ENCODE measurements around the gene AP3B2.
A peak's percentile ranks its signal among the peaks of the same experiment; 100 is the strongest.

The AP3B2 gene

DNA sequence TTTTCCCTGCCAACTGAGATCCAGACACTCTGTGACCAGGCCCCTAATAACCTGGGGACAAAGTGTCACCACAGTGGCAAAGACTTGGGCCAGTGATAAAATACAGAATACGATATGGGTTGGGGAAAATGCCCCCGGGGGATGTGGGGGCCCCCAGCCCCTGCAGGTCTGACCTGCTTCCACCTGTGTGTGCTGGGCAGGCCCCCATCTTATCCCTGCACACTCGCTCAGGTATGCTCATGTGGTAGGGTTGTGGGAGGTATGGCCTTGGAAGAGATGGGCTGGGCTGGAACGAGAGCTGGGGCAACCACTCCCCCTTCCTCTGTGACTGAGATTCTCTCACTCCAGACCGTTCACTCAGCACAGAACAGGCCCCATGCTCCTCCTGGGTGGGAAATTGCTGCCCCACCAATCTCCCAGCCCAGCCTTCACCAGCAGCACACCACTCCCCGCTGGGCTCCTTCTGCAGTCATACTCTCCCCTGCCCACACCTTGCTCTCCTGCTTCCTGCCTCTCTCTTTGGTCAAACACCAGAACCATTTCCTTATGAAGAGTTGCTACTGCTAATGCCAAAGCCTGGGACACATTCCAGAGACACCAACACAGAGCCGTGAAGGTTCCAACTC is 52.9 kb downstream of the AP3B2 start:
- DNase-seq (ENCODE audit: low read depth), result no peak
- no peak overlapping the region for H3K4me3 ChIP-seq (ENCODE audit: low read depth, low read length)
- no peak for TF ChIP-seq MYC (IDR thresholded peaks at IDR 0.05; ENCODE audit: low read depth, low read length)

DNA sequence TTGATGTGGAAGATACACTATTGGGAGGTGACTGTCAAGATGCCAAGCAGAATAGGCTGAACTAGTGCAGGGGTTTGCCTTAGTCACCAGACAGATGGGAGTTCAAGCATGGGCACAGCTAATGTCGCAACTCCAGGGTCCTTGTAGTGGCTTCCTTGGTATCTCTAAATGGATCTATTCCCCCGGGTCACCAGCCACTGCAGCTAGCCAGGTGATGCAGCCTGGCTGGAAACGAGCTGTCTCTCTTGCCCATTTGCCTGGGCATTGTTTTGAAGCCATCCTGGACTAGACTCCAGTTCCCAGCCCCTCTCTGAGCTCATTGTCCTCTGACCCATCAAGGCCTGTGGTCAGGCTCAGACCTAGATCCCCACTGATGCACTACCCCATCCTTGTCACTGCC is 54.1 kb downstream of the AP3B2 start:
- TF ChIP-seq POLR2A (IDR thresholded peaks at IDR 0.05; ENCODE audit: extremely low read depth, insufficient read length), result no peak
- TF ChIP-seq, protein P1, sequence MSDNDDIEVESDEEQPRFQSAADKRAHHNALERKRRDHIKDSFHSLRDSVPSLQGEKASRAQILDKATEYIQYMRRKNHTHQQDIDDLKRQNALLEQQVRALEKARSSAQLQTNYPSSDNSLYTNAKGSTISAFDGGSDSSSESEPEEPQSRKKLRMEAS (IDR thresholded peaks at IDR 0.05; ENCODE audit: low read depth, low read length), result no peak
- no peak for TF ChIP-seq MYC (IDR thresholded peaks at IDR 0.05; ENCODE audit: low read depth, low read length)
- TF ChIP-seq, protein P2, sequence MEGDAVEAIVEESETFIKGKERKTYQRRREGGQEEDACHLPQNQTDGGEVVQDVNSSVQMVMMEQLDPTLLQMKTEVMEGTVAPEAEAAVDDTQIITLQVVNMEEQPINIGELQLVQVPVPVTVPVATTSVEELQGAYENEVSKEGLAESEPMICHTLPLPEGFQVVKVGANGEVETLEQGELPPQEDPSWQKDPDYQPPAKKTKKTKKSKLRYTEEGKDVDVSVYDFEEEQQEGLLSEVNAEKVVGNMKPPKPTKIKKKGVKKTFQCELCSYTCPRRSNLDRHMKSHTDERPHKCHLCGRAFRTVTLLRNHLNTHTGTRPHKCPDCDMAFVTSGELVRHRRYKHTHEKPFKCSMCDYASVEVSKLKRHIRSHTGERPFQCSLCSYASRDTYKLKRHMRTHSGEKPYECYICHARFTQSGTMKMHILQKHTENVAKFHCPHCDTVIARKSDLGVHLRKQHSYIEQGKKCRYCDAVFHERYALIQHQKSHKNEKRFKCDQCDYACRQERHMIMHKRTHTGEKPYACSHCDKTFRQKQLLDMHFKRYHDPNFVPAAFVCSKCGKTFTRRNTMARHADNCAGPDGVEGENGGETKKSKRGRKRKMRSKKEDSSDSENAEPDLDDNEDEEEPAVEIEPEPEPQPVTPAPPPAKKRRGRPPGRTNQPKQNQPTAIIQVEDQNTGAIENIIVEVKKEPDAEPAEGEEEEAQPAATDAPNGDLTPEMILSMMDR (IDR thresholded peaks at IDR 0.05; ENCODE audit: low read depth, low read length), result no peak
- DNase-seq (ENCODE audit: low read depth), result peak; percentile 17
- H3K4me3 ChIP-seq (ENCODE audit: low read depth, low read length), result no peak overlapping the region

DNA sequence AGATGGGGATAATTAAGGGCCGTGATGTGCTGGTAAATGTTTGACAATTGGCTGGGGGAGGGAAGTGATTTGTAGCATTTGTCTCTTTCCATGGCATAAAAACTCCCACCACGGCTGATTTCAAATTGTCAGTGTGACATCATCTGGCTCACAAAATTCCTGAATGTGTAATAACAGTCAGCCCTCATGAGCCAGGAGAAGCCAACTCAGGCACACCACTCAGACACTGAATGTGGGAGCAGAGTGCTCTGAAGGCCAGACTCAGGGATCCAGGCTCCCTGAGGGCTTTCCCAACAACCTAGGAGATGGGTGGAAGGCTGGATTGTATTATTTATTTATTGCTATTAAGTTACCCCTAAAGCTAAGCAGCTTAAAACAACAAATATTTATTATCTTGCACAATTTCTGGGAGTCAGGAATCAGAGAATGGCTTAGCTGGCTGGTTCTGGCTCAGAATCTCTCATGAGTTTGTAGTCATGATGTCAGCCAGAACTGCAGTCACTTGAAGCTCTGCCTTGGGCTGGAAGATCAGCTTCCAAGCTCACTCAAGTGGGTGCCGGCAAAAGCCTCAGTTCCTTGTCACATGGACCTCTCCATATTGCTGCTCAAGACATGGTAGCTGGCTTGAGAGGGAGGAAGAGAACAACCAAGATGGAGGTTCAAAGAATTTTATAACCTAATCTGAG is 56.0 kb downstream of the AP3B2 start:
- TF ChIP-seq POLR2A (IDR thresholded peaks at IDR 0.05; ENCODE audit: extremely low read depth, insufficient read length), result no peak
- no peak for TF ChIP-seq MYC (IDR thresholded peaks at IDR 0.05; ENCODE audit: low read depth, low read length)
- TF ChIP-seq, protein P1 (IDR thresholded peaks at IDR 0.05; ENCODE audit: low read depth, low read length), result no peak
- TF ChIP-seq, protein P2 (IDR thresholded peaks at IDR 0.05; ENCODE audit: low read depth, low read length), result no peak
- no peak for DNase-seq (ENCODE audit: low read depth)
- no peak overlapping the region for H3K4me3 ChIP-seq (ENCODE audit: low read depth, low read length)

DNA sequence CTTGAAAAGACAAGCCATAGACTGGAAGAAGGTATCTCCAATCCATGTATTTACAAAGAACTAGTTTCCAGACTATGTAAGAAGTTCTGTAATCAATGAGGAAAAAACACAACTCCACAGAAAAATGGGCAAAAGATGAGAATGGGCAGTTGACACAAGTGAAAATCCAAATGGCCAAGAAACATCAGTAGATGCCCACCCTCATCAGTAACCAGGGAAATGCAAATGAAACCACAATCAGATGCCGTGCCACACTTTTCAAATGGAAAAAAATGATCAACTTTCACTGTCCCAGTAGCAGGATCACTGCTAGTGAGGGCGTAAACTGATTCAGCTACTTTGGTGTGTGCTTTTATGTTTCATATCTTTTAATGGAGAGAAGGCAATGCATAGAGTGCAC is 58.0 kb downstream of the AP3B2 start:
- TF ChIP-seq, protein P1 (IDR thresholded peaks at IDR 0.05; ENCODE audit: low read depth, low read length), result no peak
- TF ChIP-seq MYC (IDR thresholded peaks at IDR 0.05; ENCODE audit: low read depth, low read length) (no peak), POLR2A (IDR thresholded peaks at IDR 0.05; ENCODE audit: extremely low read depth, insufficient read length) (no peak)
- TF ChIP-seq, protein P2 (IDR thresholded peaks at IDR 0.05; ENCODE audit: low read depth, low read length), result no peak
- no peak for DNase-seq (ENCODE audit: low read depth)
- no peak overlapping the region for H3K4me3 ChIP-seq (ENCODE audit: low read depth, low read length)

DNA sequence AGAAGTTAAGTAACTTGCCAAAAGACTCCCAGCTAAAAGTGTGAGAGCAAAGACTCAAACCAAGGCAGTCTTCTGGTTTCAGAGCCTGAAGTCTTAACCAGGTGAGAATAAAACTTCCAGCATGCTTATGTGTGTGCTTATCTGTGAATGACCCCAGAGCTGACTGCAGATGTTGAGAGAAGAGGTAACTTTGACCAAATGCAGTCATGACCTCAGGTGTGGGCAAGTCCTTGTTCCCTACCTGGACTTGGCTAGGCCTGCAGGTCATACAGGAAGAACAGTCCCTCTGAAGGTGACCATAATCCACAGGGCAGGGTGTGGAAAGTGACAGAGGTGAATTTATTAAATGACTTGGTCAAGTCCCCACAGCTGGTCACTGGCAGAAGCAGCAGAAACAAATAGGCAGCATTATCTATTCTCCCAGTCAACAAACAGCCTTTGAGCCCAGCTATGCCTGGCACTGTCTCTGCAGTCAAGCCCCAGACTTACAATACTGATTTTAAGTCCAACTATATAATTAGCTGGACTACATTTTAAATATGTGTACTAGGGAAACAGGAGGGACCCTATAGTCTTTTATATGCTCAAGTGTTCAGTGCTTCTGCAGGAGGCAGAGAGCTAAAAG is 59.5 kb downstream of the AP3B2 start:
- TF ChIP-seq POLR2A (IDR thresholded peaks at IDR 0.05; ENCODE audit: extremely low read depth, insufficient read length) (no peak), MYC (IDR thresholded peaks at IDR 0.05; ENCODE audit: low read depth, low read length) (no peak)
- TF ChIP-seq, protein P1 (IDR thresholded peaks at IDR 0.05; ENCODE audit: low read depth, low read length), result no peak
- TF ChIP-seq, protein P2 (IDR thresholded peaks at IDR 0.05; ENCODE audit: low read depth, low read length), result no peak
- no peak overlapping the region for H3K4me3 ChIP-seq (ENCODE audit: low read depth, low read length)
- no peak for DNase-seq (ENCODE audit: low read depth)
